PC-3 (cell line): ENCODE data around the gene FICD. TPM values are rescaled to one million over a fixed set of nuclear protein-coding genes. Genes with fewer than 3 reads are reported as not detected.
"Not testable (repeated sequence)": the region's sequence is repeated elsewhere in the genome, so short reads cannot be mapped to it uniquely, and the experiment has no call there.

Experiments used
- ATAC-seq: fragments of 200-7000 bp; cut with Tn5 transposase; 2 replicates; pipeline ENCODE4 v1.9.1; 2020; ENCODE audit warnings: mild to moderate bottlenecking, moderate library complexity
- BruUV-seq: library from RNA; stranded (reverse); fragments of 400-500 nt; replicated peaks from 2 replicates; lab custom pipeline; 2021; lab: Mats Ljungman, UMichigan
- CTCF ChIA-PET: fragments of 300-600 bp; sonication (Branson Sonifier 250); formaldehyde crosslinking; loops from one replicate; lab custom pipeline; 2022; ENCODE audit warnings: antibody characterized with exemption; lab: Charles Lee
- POLR2A ChIA-PET: fragments of 300-600 bp; sonication (Branson Sonifier 250); formaldehyde crosslinking; loops from one replicate; lab custom pipeline; 2022; ENCODE audit warnings: antibody characterized with exemption; ENCODE audit not compliant: unreplicated experiment; lab: Charles Lee
- DNase-seq: peaks from one replicate; pipeline ENCODE4 v3.0.0-alpha.2; 2015
- H2AFZ ChIP-seq: fragments of 300-600 bp; sonication (generic); 2 replicates; pipeline ENCODE4 v1.6.0; 2016; ENCODE audit warnings: antibody characterized with exemption, low read length
- H3F3A ChIP-seq: fragments of 300-600 bp; sonication (generic); one replicate; pipeline ENCODE4 v1.6.0; 2017; ENCODE audit warnings: antibody characterized with exemption, low read length, control low read depth, mild to moderate bottlenecking; ENCODE audit not compliant: unreplicated experiment
- H3K27ac ChIP-seq: fragments of 300-600 bp; sonication (generic); 2 replicates; pipeline ENCODE4 v1.5.1; 2016; ENCODE audit warnings: mild to moderate bottlenecking, low read length
- H3K27me3 ChIP-seq: fragments of 300-600 bp; sonication (generic); 2 replicates; pipeline ENCODE4 v1.6.1; 2016; ENCODE audit warnings: low read length, mixed read lengths
- H3K36me3 ChIP-seq: fragments of 300-600 bp; sonication (generic); 2 replicates; pipeline ENCODE4 v1.6.1; 2016; ENCODE audit warnings: low read depth, mixed run types, low read length, mixed read lengths
- H3K4me1 ChIP-seq: fragments of 300-600 bp; sonication (generic); 2 replicates; pipeline ENCODE4 v1.5.1; 2016; ENCODE audit warnings: low read length; ENCODE audit not compliant: insufficient read depth
- H3K4me2 ChIP-seq: fragments of 300-600 bp; sonication (generic); 2 replicates; pipeline ENCODE4 v1.6.0; 2016; ENCODE audit warnings: low read length
- H3K4me3 ChIP-seq: fragments of 300-600 bp; sonication (generic); 2 replicates; pipeline ENCODE4 v1.5.1; 2016; ENCODE audit warnings: mild to moderate bottlenecking, low read length, mixed read lengths
- H3K79me2 ChIP-seq: fragments of 300-600 bp; sonication (generic); 2 replicates; pipeline ENCODE4 v1.6.1; 2017; ENCODE audit warnings: low read length, mixed read lengths
- H3K9ac ChIP-seq: fragments of 300-600 bp; sonication (generic); 2 replicates; pipeline ENCODE4 v1.6.0; 2016; ENCODE audit warnings: mild to moderate bottlenecking, low read length
- H3K9me2 ChIP-seq: fragments of 300-600 bp; sonication (generic); replicated peaks from 2 replicates; pipeline ENCODE4 v1.6.1; 2016; ENCODE audit warnings: mixed run types, low read length, mixed read lengths
- H3K9me3 ChIP-seq: fragments of 300-600 bp; sonication (generic); 2 replicates; pipeline ENCODE4 v1.6.1; 2016; ENCODE audit warnings: low read length, mixed read lengths
- H4K20me1 ChIP-seq: fragments of 300-600 bp; sonication (generic); 2 replicates; pipeline ENCODE4 v1.6.1; 2016; ENCODE audit warnings: low read length, mixed read lengths
- EZH2 ChIP-seq: fragments of 300-600 bp; sonication (generic); IDR thresholded peaks from one replicate; pipeline ENCODE4 v1.6.1; 2017; ENCODE audit warnings: antibody characterized with exemption, mild to moderate bottlenecking, low read length; ENCODE audit not compliant: unreplicated experiment
- EZH2phosphoT487 ChIP-seq: fragments of 300-600 bp; sonication (generic); IDR thresholded peaks from 2 replicates; pipeline ENCODE4 v1.6.1; 2018; ENCODE audit warnings: mild to moderate bottlenecking, antibody characterized with exemption, low read length, borderline replicate concordance
- intact Hi-C: fragments of 100-400 bp; cut with micrococcal nuclease; formaldehyde crosslinking; loops from 2 replicates; pipeline ENCODE4 v1.9.0; 2023
- total RNA-seq: library from RNA; depleted of rRNA; stranded (reverse); fragments of >200 nt; gene quantifications from 2 replicates; pipeline ENCODE4 v1.2.3, GENCODE V29; 2014
- TF ChIP-seq, protein P1 (sequence below): fragments of 300-600 bp; sonication (generic); conservative IDR thresholded peaks from 2 replicates; pipeline ENCODE4 v1.5.1; 2017; ENCODE audit warnings: antibody characterized with exemption, low read depth, mild to moderate bottlenecking, low read length

Gene FICD
- total RNA-seq, 1 experiment from 2014 or later: 6.4 TPM

DNA sequence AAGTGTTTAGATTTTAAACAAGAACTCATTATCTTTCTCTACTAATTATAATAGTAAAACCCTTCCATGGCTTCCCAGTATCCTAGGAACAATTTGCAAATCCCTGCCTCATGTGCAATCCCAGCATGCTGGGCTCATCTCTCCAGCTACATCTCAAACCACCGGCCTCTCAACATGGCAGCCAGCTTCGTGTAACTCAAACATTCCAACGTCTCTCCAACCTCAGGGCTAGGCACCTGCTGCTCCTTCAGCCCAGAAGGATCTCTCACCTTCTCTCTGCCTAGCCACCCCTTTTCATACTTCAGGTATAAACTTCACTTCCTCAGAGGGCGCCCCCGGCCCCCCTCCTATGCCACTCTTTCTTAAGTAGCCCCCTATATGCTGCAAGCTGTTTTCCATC, 38.7 kb downstream of the FICD start:
- Histone ChIP-seq H3K4me3 (no peak overlapping the region), H3K4me2 (no peak overlapping the region), H3F3A (no peaks in the 10 kb centered on the region), H3K9ac (no peak overlapping the region), H3K9me2 (no peaks in the 10 kb centered on the region), H4K20me1 (peaks cover 62% of the 10 kb centered on the region), H3K27ac (no peak overlapping the region), H3K9me3 (no peaks in the 10 kb centered on the region), H3K79me2 (peaks cover 99% of the 10 kb centered on the region), H3K27me3 (no peaks in the 10 kb centered on the region), H3K36me3 (peaks cover 28% of the 10 kb centered on the region), H2AFZ (no peak overlapping the region), H3K4me1 (peaks cover 5% of the 10 kb centered on the region; the same call in 1 of the 2 replicates)
- no TSS peak for BruUV-seq
- TF ChIP-seq, protein P1, sequence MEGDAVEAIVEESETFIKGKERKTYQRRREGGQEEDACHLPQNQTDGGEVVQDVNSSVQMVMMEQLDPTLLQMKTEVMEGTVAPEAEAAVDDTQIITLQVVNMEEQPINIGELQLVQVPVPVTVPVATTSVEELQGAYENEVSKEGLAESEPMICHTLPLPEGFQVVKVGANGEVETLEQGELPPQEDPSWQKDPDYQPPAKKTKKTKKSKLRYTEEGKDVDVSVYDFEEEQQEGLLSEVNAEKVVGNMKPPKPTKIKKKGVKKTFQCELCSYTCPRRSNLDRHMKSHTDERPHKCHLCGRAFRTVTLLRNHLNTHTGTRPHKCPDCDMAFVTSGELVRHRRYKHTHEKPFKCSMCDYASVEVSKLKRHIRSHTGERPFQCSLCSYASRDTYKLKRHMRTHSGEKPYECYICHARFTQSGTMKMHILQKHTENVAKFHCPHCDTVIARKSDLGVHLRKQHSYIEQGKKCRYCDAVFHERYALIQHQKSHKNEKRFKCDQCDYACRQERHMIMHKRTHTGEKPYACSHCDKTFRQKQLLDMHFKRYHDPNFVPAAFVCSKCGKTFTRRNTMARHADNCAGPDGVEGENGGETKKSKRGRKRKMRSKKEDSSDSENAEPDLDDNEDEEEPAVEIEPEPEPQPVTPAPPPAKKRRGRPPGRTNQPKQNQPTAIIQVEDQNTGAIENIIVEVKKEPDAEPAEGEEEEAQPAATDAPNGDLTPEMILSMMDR: no peak
- TF ChIP-seq EZH2: no peak
- TF ChIP-seq EZH2phosphoT487: no peak
- intact Hi-C loops: no loop called here
- DNase-seq (no peak), ATAC-seq (no peak)
- ChIA-PET POLR2A (no interaction called here), CTCF (no interaction called here)

DNA sequence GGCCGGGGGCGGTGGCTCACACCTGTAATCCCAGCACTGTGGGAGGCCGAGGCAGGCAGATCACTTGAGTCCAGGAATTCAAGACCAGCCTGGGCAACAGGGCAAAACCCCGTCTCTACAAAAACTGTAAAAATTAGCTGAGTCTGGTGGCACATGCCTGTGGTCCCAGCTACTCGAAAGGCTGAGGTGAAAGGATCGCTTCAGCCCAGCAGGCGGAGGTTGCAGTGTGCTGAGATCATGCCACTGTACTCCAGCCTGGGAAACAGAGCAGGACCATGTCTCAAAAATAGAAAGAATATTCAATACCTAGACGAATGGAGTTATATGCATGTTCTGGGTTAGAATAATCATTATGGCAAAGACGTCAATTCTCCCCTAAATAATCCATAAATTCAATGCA, 40.3 kb downstream of the FICD start:
- H3K27me3 ChIP-seq, H3F3A ChIP-seq, DNase-seq, ATAC-seq, H3K27ac ChIP-seq, H3K4me2 ChIP-seq, H3K4me3 ChIP-seq, H3K9ac ChIP-seq, intact Hi-C loops, H3K9me2 ChIP-seq, H3K9me3 ChIP-seq, BruUV-seq, H2AFZ ChIP-seq, CTCF ChIA-PET: not testable (repeated sequence)
- Histone ChIP-seq H4K20me1 (peaks cover 61% of the 10 kb centered on the region), H3K36me3 (peaks cover 24% of the 10 kb centered on the region), H3K79me2 (peaks cover 99% of the 10 kb centered on the region), H3K4me1 (peaks cover 16% of the 10 kb centered on the region)
- POLR2A ChIA-PET: interaction anchor here (0.6 kb wide), 1 partner anchor 74 kb away, joined by 3 read pairs; no protein-coding TSS in a partner anchor

DNA sequence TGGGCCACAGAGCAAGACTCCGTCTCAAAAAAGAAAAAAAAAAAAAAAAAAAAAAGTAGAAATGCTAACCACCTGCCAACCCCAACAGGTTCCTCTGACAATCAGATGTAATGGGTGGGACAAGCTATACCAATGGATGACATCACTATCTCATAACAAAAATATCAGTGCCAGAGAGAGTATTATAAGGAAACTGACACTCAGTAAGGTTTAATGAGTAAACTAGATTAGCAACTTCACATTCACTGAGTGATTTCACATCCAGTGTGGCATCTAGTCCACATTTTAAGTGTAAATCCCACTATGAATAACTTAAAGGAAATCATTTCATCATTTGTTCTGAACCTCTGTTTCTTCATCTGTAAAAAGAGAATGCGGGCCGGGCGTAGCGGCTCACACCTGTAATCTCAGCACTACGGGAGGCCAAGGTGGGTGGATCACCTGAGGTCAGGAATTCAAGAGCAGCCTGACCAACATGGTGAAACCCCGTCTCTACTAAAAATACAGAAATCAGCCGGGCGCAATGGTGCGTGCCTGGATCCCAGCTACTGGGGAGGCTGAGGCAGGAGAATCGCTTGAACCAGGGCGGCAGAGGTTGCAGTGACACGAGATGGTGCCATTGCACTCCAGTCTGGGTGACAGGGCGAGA, 44.1 kb downstream of the FICD start:
- no peak for TF ChIP-seq EZH2phosphoT487
- TF ChIP-seq, protein P1: no peak
- TF ChIP-seq EZH2: no peak
- peaks cover 85% of the 10 kb centered on the region for H3K79me2 ChIP-seq
- intact Hi-C loops: no loop called here
- ChIA-PET POLR2A (no interaction called here), CTCF (no interaction called here)
- peak overlapping the region; percentile 92 for H3K4me2 ChIP-seq
- H3K36me3 ChIP-seq: peaks cover 21% of the 10 kb centered on the region
- H3K27me3 ChIP-seq: no peaks in the 10 kb centered on the region
- no TSS peak for BruUV-seq
- peak overlapping the region; percentile 90 for H3K4me3 ChIP-seq
- DNase-seq (no peak), ATAC-seq (no peak)
- no peak overlapping the region for H3K27ac ChIP-seq
- H3F3A ChIP-seq: no peaks in the 10 kb centered on the region
- H3K9me3 ChIP-seq: no peaks in the 10 kb centered on the region
- H4K20me1 ChIP-seq: peaks cover 31% of the 10 kb centered on the region
- H3K9ac ChIP-seq: no peak overlapping the region
- no peaks in the 10 kb centered on the region for H3K9me2 ChIP-seq
- H2AFZ ChIP-seq: no peak overlapping the region
- H3K4me1 ChIP-seq: peaks cover 25% of the 10 kb centered on the region
